ENCODE data around the gene TPRN. TPM values are rescaled to one million over a fixed set of nuclear protein-coding genes. Genes with fewer than 3 reads are reported as not detected.

Gene TPRN
- total and polyA plus RNA-seq, 12 donors, result 10.2 to 31.5 (median 20.4) TPM

DNA sequence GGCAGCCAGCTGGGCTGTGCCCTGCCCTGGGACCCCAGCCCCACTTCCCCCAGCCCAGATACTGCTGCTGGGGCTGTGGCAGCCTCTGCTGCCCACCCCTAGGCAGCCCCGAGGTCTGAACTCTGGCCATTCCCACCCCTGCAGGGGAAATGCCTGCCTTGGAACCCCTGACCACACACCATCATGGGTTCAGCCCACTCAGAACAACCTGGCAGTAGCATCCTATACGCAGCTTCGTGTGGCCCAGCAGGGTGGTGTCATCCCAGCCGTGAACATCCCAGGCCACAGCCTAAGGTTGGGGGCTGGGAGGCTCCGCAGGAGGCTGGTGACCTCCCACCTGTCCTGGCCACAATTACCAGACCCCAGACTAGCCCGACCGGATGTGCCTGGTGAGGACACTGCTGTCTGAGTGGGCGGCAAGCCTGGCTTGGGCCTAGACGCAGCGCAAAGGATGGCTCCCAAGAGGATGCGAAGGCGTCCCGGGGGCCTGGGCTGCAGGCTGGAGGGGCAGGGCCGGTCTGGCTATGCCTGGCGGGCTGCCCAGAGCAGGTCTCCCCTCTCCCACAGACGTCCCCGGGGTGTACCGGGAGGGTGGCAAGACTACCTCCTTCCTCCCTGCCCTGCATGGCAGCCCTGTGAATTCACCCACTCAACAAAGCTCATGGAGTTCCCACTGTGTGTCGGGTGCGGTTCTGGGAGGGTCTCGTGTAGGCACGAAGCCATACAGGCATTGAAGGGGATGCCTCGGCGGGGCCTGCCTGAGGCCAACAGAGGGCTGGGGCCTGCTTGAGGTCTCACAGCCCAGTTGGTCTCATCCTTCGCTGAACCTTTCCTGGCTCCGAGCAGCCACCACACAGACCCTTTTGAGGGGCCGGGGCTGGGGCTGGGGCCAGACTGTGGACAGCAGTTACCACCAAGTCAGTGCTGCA lies 28.7 kb upstream of the TPRN start:
- ATAC-seq (no peak), DNase-seq (no peak)
- 62 to 66% methylated on average over 25 to 27 of the region's 27 CpGs for WGBS, 2 donors
- Histone ChIP-seq H3K27ac (no peak overlapping the region), H3K27me3 (peaks cover 16 to 60% (median 58%) of the 10 kb centered on the region in 7 donors), H3K4me3 (no peak overlapping the region), H3K4me1 (peaks cover 0 to 9% (median 3%) of the 10 kb centered on the region in 9 donors), H3K36me3 (no peaks in the 10 kb centered on the region), H3K9me3 (no peaks in the 10 kb centered on the region)
- TF ChIP-seq, protein P1, sequence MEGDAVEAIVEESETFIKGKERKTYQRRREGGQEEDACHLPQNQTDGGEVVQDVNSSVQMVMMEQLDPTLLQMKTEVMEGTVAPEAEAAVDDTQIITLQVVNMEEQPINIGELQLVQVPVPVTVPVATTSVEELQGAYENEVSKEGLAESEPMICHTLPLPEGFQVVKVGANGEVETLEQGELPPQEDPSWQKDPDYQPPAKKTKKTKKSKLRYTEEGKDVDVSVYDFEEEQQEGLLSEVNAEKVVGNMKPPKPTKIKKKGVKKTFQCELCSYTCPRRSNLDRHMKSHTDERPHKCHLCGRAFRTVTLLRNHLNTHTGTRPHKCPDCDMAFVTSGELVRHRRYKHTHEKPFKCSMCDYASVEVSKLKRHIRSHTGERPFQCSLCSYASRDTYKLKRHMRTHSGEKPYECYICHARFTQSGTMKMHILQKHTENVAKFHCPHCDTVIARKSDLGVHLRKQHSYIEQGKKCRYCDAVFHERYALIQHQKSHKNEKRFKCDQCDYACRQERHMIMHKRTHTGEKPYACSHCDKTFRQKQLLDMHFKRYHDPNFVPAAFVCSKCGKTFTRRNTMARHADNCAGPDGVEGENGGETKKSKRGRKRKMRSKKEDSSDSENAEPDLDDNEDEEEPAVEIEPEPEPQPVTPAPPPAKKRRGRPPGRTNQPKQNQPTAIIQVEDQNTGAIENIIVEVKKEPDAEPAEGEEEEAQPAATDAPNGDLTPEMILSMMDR (IDR thresholded peaks at IDR 0.05), result no peak
- intact Hi-C loops (cut with DNase I), result loop anchor here in 7 of 10 donors (2.0 to 5.0 kb wide), 6 partner anchors 37 to 112 kb away; partner anchors contain the start of genes ANAPC2 (in 1 of the 7) and SSNA1 (in 1 of the 7)

DNA sequence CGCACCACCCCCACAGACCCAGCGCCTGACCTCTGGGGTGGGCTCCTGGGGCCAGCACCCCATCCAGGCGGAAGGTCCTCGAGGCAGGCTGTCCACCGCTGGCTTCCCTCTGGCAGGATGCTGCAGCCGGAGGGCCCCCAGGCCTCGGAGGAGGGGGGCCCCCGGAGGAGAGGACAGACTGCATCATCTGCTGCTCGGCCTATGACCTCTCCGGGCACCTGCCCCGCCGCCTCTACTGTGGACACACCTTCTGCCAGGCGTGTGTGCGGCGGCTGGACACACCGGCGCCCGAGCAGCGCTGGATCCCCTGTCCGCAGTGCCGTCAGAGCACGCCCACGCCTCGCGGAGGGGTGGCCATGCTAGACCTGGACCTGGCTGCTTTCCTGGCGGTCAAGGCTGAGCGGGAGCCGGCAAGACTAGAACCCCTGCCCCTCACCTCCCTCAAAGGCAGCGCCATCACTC lies 28.0 kb upstream of the TPRN start:
- Histone ChIP-seq H3K27ac (no peak overlapping the region), H3K36me3 (no peaks in the 10 kb centered on the region), H3K9me3 (no peaks in the 10 kb centered on the region), H3K27me3 (peaks cover 16 to 57% (median 56%) of the 10 kb centered on the region in 7 donors), H3K4me1 (peaks cover 0 to 15% (median 10%) of the 10 kb centered on the region in 9 donors), H3K4me3 (no peak overlapping the region)
- ATAC-seq, result no peak
- 68% methylated on average over 29 of the region's 29 CpGs for WGBS, 2 donors
- TF ChIP-seq, protein P1 (IDR thresholded peaks at IDR 0.05), result no peak
- intact Hi-C loops (cut with DNase I), result loop anchor here in 7 of 10 donors (2.0 to 5.0 kb wide), 6 partner anchors 36 to 111 kb away; partner anchors contain the start of genes ANAPC2 (in 1 of the 7) and SSNA1 (in 1 of the 7)
- no peak for DNase-seq

- Histone ChIP-seq H3K27me3 (peaks cover 16 to 51% (median 50%) of the 10 kb centered on the region in 7 donors), H3K4me3 (no peak overlapping the region), H3K27ac (no peak overlapping the region), H3K9me3 (no peaks in the 10 kb centered on the region), H3K36me3 (no peaks in the 10 kb centered on the region), H3K4me1 (peaks cover under 1 to 17% (median 11%) of the 10 kb centered on the region in 9 donors)
- ATAC-seq (no peak), DNase-seq (no peak)
- intact Hi-C loops (cut with DNase I), result loop anchor here (1.0 to 5.0 kb wide), 8 partner anchors 36 to 111 kb away; partner anchors contain the start of genes ANAPC2 (in 1 of the 10) and SSNA1 (in 1 of the 10)
- TF ChIP-seq, protein P1 (IDR thresholded peaks at IDR 0.05), result no peak
- WGBS, 2 donors, result 39 to 43% methylated on average over 18 of the region's 18 CpGs
Observed at GRCh38 chr9:137227853-137228505, 27.4 kb upstream of the TPRN start.

Data from heart right ventricle (tissue), 16 donors.